GM10248 (cell line): ENCODE measurements around the gene CYB561D1.

ENCODE experiments used
- CTCF ChIA-PET: fragments of 300-600 bp; sonication (Branson Sonifier 250); formaldehyde crosslinking; extraction: SDS; loops from one replicate; lab custom pipeline; 2021; ENCODE audit warnings: antibody characterized with exemption; lab: Yijun Ruan, JAX
- POLR2A ChIA-PET: fragments of 350-650 bp; sonication (Branson Sonifier 250); formaldehyde crosslinking; extraction: SDS; loops from one replicate; lab custom pipeline; 2020; ENCODE audit warnings: antibody characterized with exemption; lab: Yijun Ruan, JAX
- DNase-seq: peaks from one replicate; pipeline ENCODE4 v3.0.0; 2012; ENCODE audit errors: extremely low spot score
- CTCF ChIP-seq: IDR thresholded peaks from 2 replicates; pipeline ENCODE4 v1.5.1; 2012; ENCODE audit warnings: mild to moderate bottlenecking, low read depth; ENCODE audit errors: extremely low read depth, missing control alignments, control extremely low read depth

Gene CYB561D1

GRCh38 chr1:109497449-109498160 lies 3.7 kb downstream of the CYB561D1 start:
- POLR2A ChIA-PET: no interaction called here
- DNase-seq: no peak
- TF ChIP-seq CTCF: no peak
- CTCF ChIA-PET: interaction anchor here (0.7 to 43.8 kb wide), 5 partner anchors 7 to 131 kb away, joined by 3 to 1898 read pairs (median 39); partner anchors contain the start of genes AMIGO1 and GPR61

- POLR2A ChIA-PET: no interaction called here
- CTCF ChIA-PET: interaction anchor here (0.7 to 43.8 kb wide), 6 partner anchors 8 to 81 kb away, joined by 3 to 1898 read pairs (median 23); partner anchors contain the start of genes AMIGO1 and GPR61
- DNase-seq: no peak
- TF ChIP-seq CTCF: peak; percentile 27
Measured at GRCh38 chr1:109498161-109498801, 4.4 kb downstream of the CYB561D1 start.

- ChIA-PET CTCF (interaction anchor here (1.2 to 43.8 kb wide), 5 partner anchors 9 to 82 kb away, joined by 3 to 1898 read pairs (median 39); partner anchors contain the start of genes AMIGO1 and GPR61), POLR2A (interaction anchor here (0.7 kb wide), 1 partner anchor 29 kb away, joined by 3 read pairs; no protein-coding TSS in a partner anchor)
- TF ChIP-seq CTCF: no peak
- no peak for DNase-seq
Measured at GRCh38 chr1:109499081-109499480, 5.2 kb downstream of the CYB561D1 start.

GRCh38 chr1:109499661-109500536 lies 6.0 kb downstream of the CYB561D1 start:
- peak; percentile 28 for DNase-seq
- peak; percentile 56 for TF ChIP-seq CTCF
- POLR2A ChIA-PET: no interaction called here
- CTCF ChIA-PET: interaction anchor here (1.2 to 43.8 kb wide), 5 partner anchors 9 to 83 kb away, joined by 3 to 1898 read pairs (median 39); partner anchors contain the start of genes AMIGO1 and GPR61

GRCh38 chr1:109500941-109501381 lies 7.1 kb downstream of the CYB561D1 start:
- no peak for DNase-seq
- ChIA-PET CTCF (interaction anchor here (4.9 to 43.8 kb wide), 3 partner anchors 10 to 33 kb away, joined by 39 to 1898 read pairs (median 406); partner anchors contain the start of genes AMIGO1 and GPR61), POLR2A (no interaction called here)
- TF ChIP-seq CTCF: no peak
